Measurements from ENCODE around the gene PEX6. TPM values are rescaled to one million over a fixed set of nuclear protein-coding genes. Genes with fewer than 3 reads are reported as not detected.

PEX6 gene
- polyA plus RNA-seq, 2 of the 4 experiments (the other 2 are of a cell fraction), result 4.6 to 8.6 TPM

DNA sequence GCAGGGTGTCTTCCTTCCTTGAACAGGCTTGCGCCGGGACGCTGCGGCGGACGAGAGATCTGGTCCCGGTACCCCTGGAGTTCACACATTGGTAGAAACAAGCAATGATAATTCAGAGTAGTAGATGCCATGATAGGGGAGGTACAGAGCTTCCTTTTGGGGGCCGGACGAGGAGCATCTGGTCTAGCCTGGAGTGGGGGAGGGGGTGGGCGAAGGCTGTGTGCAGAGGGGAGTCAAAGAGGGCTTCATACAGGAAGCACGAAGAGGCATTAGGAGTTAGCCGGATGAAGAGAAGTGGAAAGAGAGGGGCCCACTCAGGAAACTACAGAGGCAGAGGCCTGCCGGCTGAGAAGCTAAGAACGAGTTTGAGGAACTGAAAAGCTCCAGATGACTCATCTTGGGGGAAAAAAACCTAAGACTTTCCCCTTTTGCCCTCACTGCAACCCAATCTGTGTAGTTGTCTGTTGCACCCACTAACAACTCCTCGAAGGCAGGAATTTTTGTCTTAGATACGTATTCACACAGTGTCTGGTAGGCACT lies 49.1 kb downstream of the PEX6 start:
- ChIA-PET CTCF (interaction anchor here (1.1 to 3.0 kb wide), 6 partner anchors 11 to 268 kb away, joined by 3 to 14 read pairs (median 3); no protein-coding TSS in a partner anchor), POLR2A (interaction anchor here (0.6 to 2.5 kb wide), 11 partner anchors 10 to 589 kb away, joined by 3 to 13 read pairs (median 4); partner anchors contain the start of genes CUL7, PEX6, PPP2R5D and RRP36)
- Histone ChIP-seq H3K27ac (peak overlapping the region; percentile 84 to 97), H3K4me3 (peak overlapping the region; percentile 62), H3K4me2 (peak overlapping the region; percentile 77), H3K4me1 (peaks cover 11% of the 10 kb centered on the region; the same call in 2 of the 3 replicates), H3K9me3 (no peaks in the 10 kb centered on the region)
- ATAC-seq (peak; percentile 27 to 44; a peak in 4 of 6 replicates), DNase-seq (ENCODE audit: low read depth in 1 of 2, low spot score in 1 of 2) (peak in 1 of 2 experiments; percentile 15), FAIRE-seq (no peak)
- WGBS (ENCODE audit: missing lambda C conversion rate), result 2% methylated on average over 13 of the region's 16 CpGs
- no peak for TF ChIP-seq JUN (IDR thresholded peaks at IDR 0.05)
- TF ChIP-seq FOSL2 (IDR thresholded peaks at IDR 0.05), result no peak
- peak; percentile 61 for TF ChIP-seq FOSL2 (CRISPR knock-in tag; IDR thresholded peaks at IDR 0.05)

- no peak for TF ChIP-seq NR3C1 (IDR thresholded peaks at IDR 0.05)
- no peak for TF ChIP-seq ESRRA (IDR thresholded peaks at IDR 0.05; ENCODE audit: borderline replicate concordance, low read length)
- TF ChIP-seq HOXB5 (CRISPR knock-in tag; IDR thresholded peaks at IDR 0.05), result peak; percentile 74
- TF ChIP-seq, protein P1, sequence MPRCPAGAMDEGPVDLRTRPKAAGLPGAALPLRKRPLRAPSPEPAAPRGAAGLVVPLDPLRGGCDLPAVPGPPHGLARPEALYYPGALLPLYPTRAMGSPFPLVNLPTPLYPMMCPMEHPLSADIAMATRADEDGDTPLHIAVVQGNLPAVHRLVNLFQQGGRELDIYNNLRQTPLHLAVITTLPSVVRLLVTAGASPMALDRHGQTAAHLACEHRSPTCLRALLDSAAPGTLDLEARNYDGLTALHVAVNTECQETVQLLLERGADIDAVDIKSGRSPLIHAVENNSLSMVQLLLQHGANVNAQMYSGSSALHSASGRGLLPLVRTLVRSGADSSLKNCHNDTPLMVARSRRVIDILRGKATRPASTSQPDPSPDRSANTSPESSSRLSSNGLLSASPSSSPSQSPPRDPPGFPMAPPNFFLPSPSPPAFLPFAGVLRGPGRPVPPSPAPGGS (IDR thresholded peaks at IDR 0.05), result peak; percentile 26; the same call in 1 of the 3 replicates
- TF ChIP-seq JUN (IDR thresholded peaks at IDR 0.05), result peak; percentile 45 to 49; a peak in 3 of 5 replicates
- peak; percentile 81 for TF ChIP-seq PBX3 (IDR thresholded peaks at IDR 0.05)
- TF ChIP-seq CEBPB (IDR thresholded peaks at IDR 0.05), result no peak
- TF ChIP-seq MAZ (IDR thresholded peaks at IDR 0.05; ENCODE audit: borderline replicate concordance, low read depth, low read length), result no peak
- TF ChIP-seq, protein P2, sequence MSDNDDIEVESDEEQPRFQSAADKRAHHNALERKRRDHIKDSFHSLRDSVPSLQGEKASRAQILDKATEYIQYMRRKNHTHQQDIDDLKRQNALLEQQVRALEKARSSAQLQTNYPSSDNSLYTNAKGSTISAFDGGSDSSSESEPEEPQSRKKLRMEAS (IDR thresholded peaks at IDR 0.05), result peak; percentile 98
- peak; percentile 81 for TF ChIP-seq USF2 (IDR thresholded peaks at IDR 0.05)
- TF ChIP-seq POLR2A (IDR thresholded peaks at IDR 0.05; ENCODE audit: low read length), result peak; percentile 51
- TF ChIP-seq GATA3 (IDR thresholded peaks at IDR 0.05; ENCODE audit: borderline replicate concordance), result no peak
- TF ChIP-seq BHLHE40 (IDR thresholded peaks at IDR 0.05; ENCODE audit: low read depth, low read length), result peak; percentile 13; the same call in 1 of the 2 replicates
- TF ChIP-seq SREBF2 (IDR thresholded peaks at IDR 0.05), result no peak
- TF ChIP-seq RFX5 (IDR thresholded peaks at IDR 0.05), result peak; percentile 84
- 0 out of 2 replicates have a peak, but pooled peaks have one; percentile 41 for TF ChIP-seq HOXB13 (CRISPR knock-in tag; IDR thresholded peaks at IDR 0.05; ENCODE audit: low read depth)
- TF ChIP-seq MYC (IDR thresholded peaks at IDR 0.05; ENCODE audit: borderline replicate concordance, low read length), result peak; percentile 86; the same call in 1 of the 2 replicates
- TF ChIP-seq E2F6 (IDR thresholded peaks at IDR 0.05; ENCODE audit: borderline replicate concordance, low read depth), result peak; percentile 94
- Histone ChIP-seq H3K9me3 (no peaks in the 10 kb centered on the region), H3K27ac (peak within 1 kb of the TSS; percentile 84 to 97), H3K4me3 (peak within 1 kb of the TSS; percentile 62), H3K4me1 (peaks cover 11% of the 10 kb centered on the region; the same call in 2 of the 3 replicates), H3K4me2 (peak within 1 kb of the TSS; percentile 77)
- CTCF ChIA-PET, result interaction anchor here (1.0 to 3.0 kb wide), 6 partner anchors 12 to 215 kb away, joined by 3 to 14 read pairs (median 3); no protein-coding TSS in a partner anchor
- DNase-seq (ENCODE audit: low read depth in 1 of 2, low spot score in 1 of 2) (peak; percentile 88 to 98), ATAC-seq (peak; percentile 97), FAIRE-seq (no peak)
- 1% methylated on average over 27 of the region's 63 CpGs for WGBS (ENCODE audit: missing lambda C conversion rate)
- POLR2A ChIA-PET, result interaction anchor here (0.6 to 2.5 kb wide), 13 partner anchors 8 to 589 kb away, joined by 3 to 13 read pairs (median 4); partner anchors contain the start of genes CUL7, PEX6, PPP2R5D and RRP36
Measured at GRCh38 chr6:42928986-42929820, 49.8 kb downstream of the PEX6 start, which contains the start of gene CNPY3. TSS of gene CNPY3 (plus strand) at chr6:42929480. CDS start at chr6:42929571, 91 bp downstream.
